Activated CD4-positive, alpha-beta T cell treated with anti-CD3 and anti-CD28 coated beads for 4 hours (primary cell): Measurements from ENCODE around the gene DSTN.
"Not testable (repeated sequence)": the region's sequence is repeated elsewhere in the genome, so short reads cannot be mapped to it uniquely, and the experiment has no call there.

Experiments
- DNase-seq, 2 donors: peaks; one replicate each; pipeline ENCODE4 v3.0.0-alpha.2; 2020

The DSTN gene

DNA sequence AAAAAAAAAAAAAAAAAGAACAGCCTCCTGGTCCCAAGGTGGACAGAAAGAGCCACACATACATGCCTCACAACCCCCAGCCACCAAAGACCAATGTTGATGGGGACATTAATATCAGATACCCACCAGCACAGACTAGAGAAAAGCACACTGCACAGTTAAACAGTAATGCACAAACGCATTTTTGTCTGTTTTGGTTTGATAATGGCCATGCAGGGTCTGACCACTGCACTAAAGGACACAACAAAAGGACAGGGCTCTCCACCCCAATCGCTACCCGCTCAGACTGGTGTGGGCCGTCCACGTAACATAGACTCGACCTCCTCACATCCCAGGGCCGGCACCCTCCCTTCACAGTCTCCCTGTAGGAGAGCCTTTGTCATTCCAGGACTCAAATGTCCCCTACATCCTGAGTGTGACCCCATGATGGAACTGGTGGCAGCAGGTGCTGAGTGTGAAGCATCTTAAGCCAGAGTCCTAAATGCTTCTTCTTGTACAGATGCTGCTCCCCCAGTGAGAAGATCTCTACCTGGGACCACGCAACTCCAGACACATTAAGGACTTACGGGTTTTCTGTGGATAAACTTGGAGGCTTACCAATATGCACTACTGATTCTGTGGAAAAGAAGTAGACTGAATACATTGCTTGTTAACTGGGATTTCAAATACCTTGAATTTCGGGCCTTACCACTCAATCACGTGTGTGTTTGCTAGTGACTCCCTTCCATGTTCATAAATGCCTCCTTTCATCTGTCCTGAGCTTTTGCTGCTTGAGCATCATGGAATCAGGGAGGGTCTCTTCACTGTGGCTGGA lies 84.2 kb downstream of the DSTN start:
- DNase-seq, result no peak

GRCh38 chr20:17654649-17655285 lies 84.9 kb downstream of the DSTN start:
- peak in 1 of 2 donors; percentile 21 for DNase-seq

GRCh38 chr20:17655286-17655651 lies 85.4 kb downstream of the DSTN start:
- no peak for DNase-seq

GRCh38 chr20:17655865-17656479 lies 86.1 kb downstream of the DSTN start:
- no peak for DNase-seq

DNA sequence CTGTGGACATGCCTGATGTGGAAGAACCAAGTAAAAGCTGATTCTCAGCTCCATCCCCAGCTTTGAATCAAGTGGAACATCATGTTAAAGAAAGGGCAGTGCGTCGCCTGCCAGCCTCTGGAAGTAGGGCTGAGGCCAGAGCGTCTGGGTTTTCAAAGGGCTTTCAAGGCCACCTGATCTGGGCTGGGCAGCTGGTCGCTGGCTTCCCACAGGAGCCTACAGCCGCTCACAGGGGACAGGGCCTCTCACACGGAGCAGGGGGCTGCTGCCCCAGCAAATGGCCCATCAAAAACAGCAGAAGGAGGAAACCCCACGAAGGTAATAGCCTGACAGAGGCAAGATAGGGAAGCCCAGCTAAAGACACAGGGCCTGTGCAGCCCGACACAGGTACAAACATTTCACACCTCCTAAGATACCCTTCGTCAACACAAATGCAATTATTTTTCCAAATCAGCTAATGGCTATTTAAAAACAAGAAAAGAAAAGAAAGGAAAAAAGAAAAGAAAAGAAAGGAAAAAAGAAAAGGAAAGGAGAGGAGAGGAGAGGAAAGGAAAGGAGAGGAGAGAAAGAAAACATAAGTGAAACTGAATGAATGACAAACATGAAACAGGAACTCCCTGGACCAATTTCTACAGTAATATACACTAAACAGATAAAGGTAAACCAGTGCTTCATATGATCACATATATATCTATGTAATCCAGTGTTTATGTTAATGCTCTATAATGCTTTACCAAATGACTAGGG lies 87.4 kb downstream of the DSTN start:
- DNase-seq, result no peak

GRCh38 chr20:17657898-17658647 lies 88.2 kb downstream of the DSTN start:
- no peak for DNase-seq

- no peak for DNase-seq
Measured at GRCh38 chr20:17658648-17658993, 88.7 kb downstream of the DSTN start.

- DNase-seq, result not testable (repeated sequence)
Measured at GRCh38 chr20:17659344-17659743, 89.5 kb downstream of the DSTN start.
